ENCODE results near the gene CCL19. TPM values are rescaled to one million over a fixed set of nuclear protein-coding genes. Genes with fewer than 3 reads are reported as not detected.

CCL19 gene
- total RNA-seq, 1 experiment from 2014 or later: not detected

DNA sequence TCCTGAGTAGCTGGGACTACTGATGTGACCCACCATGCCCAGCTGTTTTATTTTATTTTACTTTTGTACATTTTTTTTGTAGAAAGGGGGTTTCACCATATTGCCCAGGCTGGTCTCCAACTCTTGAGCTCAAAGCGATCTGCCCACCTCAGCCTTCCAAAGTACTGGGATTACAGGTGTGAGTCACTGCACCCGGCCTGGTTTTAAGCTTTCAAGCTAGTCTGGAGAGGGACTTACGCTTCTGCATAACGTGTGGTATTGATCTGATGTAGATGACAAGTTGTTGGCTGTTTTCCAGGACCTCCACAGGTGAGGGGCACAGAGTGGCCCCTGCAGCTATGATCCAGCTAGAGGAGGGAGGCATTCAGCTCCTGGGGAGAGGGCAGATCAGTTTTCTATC lies 25.6 kb upstream of the CCL19 start:
- no peak overlapping the region for H3K27ac Mint-ChIP-seq
- TF ChIP-seq ZNF232 (CRISPR knock-in tag; IDR thresholded peaks at IDR 0.05): no peak
- TF ChIP-seq, protein P1, sequence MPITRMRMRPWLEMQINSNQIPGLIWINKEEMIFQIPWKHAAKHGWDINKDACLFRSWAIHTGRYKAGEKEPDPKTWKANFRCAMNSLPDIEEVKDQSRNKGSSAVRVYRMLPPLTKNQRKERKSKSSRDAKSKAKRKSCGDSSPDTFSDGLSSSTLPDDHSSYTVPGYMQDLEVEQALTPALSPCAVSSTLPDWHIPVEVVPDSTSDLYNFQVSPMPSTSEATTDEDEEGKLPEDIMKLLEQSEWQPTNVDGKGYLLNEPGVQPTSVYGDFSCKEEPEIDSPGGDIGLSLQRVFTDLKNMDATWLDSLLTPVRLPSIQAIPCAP (CRISPR knock-in tag; IDR thresholded peaks at IDR 0.05): no peak
- no peak for TF ChIP-seq GABPB1 (CRISPR knock-in tag; IDR thresholded peaks at IDR 0.05)
- TF ChIP-seq, protein P2, sequence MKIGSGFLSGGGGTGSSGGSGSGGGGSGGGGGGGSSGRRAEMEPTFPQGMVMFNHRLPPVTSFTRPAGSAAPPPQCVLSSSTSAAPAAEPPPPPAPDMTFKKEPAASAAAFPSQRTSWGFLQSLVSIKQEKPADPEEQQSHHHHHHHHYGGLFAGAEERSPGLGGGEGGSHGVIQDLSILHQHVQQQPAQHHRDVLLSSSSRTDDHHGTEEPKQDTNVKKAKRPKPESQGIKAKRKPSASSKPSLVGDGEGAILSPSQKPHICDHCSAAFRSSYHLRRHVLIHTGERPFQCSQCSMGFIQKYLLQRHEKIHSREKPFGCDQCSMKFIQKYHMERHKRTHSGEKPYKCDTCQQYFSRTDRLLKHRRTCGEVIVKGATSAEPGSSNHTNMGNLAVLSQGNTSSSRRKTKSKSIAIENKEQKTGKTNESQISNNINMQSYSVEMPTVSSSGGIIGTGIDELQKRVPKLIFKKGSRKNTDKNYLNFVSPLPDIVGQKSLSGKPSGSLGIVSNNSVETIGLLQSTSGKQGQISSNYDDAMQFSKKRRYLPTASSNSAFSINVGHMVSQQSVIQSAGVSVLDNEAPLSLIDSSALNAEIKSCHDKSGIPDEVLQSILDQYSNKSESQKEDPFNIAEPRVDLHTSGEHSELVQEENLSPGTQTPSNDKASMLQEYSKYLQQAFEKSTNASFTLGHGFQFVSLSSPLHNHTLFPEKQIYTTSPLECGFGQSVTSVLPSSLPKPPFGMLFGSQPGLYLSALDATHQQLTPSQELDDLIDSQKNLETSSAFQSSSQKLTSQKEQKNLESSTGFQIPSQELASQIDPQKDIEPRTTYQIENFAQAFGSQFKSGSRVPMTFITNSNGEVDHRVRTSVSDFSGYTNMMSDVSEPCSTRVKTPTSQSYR (CRISPR knock-in tag; IDR thresholded peaks at IDR 0.05): no peak
- no peak for TF ChIP-seq GTF2I (CRISPR knock-in tag; conservative IDR thresholded peaks at IDR 0.05)
- TF ChIP-seq FOXP1 (CRISPR knock-in tag; IDR thresholded peaks at IDR 0.05; ENCODE audit: borderline replicate concordance): no peak
- no peak for TF ChIP-seq TCF7 (CRISPR knock-in tag; IDR thresholded peaks at IDR 0.05; ENCODE audit: low read depth)
- TF ChIP-seq, protein P3, sequence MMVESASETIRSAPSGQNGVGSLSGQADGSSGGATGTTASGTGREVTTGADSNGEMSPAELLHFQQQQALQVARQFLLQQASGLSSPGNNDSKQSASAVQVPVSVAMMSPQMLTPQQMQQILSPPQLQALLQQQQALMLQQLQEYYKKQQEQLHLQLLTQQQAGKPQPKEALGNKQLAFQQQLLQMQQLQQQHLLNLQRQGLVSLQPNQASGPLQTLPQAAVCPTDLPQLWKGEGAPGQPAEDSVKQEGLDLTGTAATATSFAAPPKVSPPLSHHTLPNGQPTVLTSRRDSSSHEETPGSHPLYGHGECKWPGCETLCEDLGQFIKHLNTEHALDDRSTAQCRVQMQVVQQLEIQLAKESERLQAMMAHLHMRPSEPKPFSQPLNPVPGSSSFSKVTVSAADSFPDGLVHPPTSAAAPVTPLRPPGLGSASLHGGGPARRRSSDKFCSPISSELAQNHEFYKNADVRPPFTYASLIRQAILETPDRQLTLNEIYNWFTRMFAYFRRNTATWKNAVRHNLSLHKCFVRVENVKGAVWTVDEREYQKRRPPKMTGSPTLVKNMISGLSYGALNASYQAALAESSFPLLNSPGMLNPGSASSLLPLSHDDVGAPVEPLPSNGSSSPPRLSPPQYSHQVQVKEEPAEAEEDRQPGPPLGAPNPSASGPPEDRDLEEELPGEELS (CRISPR knock-in tag; IDR thresholded peaks at IDR 0.05): no peak
- TF ChIP-seq ZNF423 (CRISPR knock-in tag; IDR thresholded peaks at IDR 0.05): no peak
- ATAC-seq (no peak), DNase-seq (ENCODE audit: low spot score) (no peak)
- ChIA-PET POLR2A (no interaction called here), CTCF (interaction anchor here (0.8 to 13.3 kb wide), 3 partner anchors 15 to 356 kb away, joined by 3 to 122 read pairs (median 4); partner anchors contain the start of gene VCP)
- no peak overlapping the region for H3K4me3 Mint-ChIP-seq
- H3K4me1 Mint-ChIP-seq: no peaks in the 10 kb centered on the region
- H3K27me3 Mint-ChIP-seq (ENCODE audit: low read depth): peaks cover 38% of the 10 kb centered on the region
- H3K9me3 Mint-ChIP-seq: peaks cover 4% of the 10 kb centered on the region; the same call in 1 of the 2 replicates
- H3K36me3 Mint-ChIP-seq: no peaks in the 10 kb centered on the region

DNA sequence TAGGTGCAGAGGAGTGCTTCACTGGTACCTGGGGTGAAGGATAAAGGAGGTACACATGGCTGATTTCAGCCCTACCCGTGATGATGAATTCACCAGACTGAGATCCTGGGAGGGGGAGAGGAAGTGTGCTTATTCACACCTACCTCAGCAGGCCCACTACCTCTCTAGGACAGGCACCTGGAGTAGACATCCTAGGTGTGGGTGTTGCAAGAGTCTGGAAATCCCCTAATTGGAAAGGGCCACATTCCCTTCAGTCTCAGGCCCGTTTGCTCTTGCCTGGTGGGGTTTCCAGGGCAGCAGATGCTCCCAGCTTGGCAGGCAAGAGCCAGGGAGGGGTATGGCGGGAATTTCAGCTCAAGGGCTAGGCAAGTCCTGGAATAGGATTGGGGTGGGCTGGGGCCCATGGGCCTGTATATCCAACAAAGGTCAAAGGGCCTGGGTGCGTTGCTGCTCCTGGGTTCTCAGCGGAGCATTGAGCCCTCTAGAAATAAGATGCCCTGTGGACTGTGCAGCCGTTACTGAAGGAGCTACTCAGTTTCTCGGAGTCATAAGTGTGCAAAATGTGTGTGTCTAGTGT lies 24.7 kb upstream of the CCL19 start:
- Mint-ChIP-seq H3K4me1 (no peaks in the 10 kb centered on the region), H3K27ac (no peak overlapping the region), H3K9me3 (peaks cover under 1% of the 10 kb centered on the region; the same call in 1 of the 2 replicates), H3K4me3 (no peak overlapping the region), H3K36me3 (no peaks in the 10 kb centered on the region), H3K27me3 (ENCODE audit: low read depth) (peaks cover 29% of the 10 kb centered on the region)
- ATAC-seq: no peak
- ChIA-PET POLR2A (no interaction called here), CTCF (interaction anchor here (1.2 to 13.3 kb wide), 2 partner anchors 14 to 40 kb away, joined by 3 to 122 read pairs; no protein-coding TSS in a partner anchor)
- no peak for DNase-seq (ENCODE audit: low spot score)
- no peak for TF ChIP-seq IRF2 (CRISPR knock-in tag; IDR thresholded peaks at IDR 0.05; ENCODE audit: borderline replicate concordance, low read depth)

DNA sequence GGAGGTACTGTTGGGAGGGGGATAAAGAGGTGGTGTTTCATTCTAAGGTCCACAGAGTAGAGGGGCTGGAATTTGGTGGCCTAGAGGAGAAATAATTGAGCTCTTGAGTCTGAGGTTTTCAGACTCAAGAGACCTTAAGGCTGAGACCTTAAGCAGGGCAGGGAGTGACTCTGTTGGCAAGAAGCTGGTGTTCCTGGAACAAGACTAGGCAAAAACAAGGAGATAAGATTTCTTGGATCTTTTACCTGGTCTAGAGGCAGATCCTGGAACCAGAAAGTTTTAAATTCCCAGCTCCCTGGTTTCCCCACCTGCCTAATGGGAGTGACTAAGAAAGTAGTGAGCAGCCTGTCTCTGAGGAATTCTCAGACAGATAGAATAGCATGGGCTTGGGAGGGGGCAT lies 22.9 kb upstream of the CCL19 start:
- TF ChIP-seq RORB (CRISPR knock-in tag; IDR thresholded peaks at IDR 0.05) (no peak), ZBTB21 (CRISPR knock-in tag; IDR thresholded peaks at IDR 0.05; ENCODE audit: borderline replicate concordance) (no peak), NFYB (CRISPR knock-in tag; conservative IDR thresholded peaks at IDR 0.05; ENCODE audit: low read depth) (no peak)
- TF ChIP-seq, protein P4, sequence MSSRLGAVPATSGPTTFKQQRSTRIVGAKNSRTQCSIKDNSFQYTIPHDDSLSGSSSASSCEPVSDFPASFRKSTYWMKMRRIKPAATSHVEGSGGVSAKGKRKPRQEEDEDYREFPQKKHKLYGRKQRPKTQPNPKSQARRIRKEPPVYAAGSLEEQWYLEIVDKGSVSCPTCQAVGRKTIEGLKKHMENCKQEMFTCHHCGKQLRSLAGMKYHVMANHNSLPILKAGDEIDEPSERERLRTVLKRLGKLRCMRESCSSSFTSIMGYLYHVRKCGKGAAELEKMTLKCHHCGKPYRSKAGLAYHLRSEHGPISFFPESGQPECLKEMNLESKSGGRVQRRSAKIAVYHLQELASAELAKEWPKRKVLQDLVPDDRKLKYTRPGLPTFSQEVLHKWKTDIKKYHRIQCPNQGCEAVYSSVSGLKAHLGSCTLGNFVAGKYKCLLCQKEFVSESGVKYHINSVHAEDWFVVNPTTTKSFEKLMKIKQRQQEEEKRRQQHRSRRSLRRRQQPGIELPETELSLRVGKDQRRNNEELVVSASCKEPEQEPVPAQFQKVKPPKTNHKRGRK (CRISPR knock-in tag; IDR thresholded peaks at IDR 0.05; ENCODE audit: borderline replicate concordance): no peak
- ChIA-PET CTCF (interaction anchor here (1.0 to 13.3 kb wide), 2 partner anchors 12 to 49 kb away, joined by 3 to 122 read pairs; no protein-coding TSS in a partner anchor), POLR2A (no interaction called here)
- DNase-seq (ENCODE audit: low spot score) (no peak), ATAC-seq (no peak)
- H3K27ac Mint-ChIP-seq: no peak overlapping the region
- peaks cover 23% of the 10 kb centered on the region for H3K27me3 Mint-ChIP-seq (ENCODE audit: low read depth)
- no peaks in the 10 kb centered on the region for H3K36me3 Mint-ChIP-seq
- H3K4me3 Mint-ChIP-seq: no peak overlapping the region
- no peaks in the 10 kb centered on the region for H3K9me3 Mint-ChIP-seq
- H3K4me1 Mint-ChIP-seq: no peaks in the 10 kb centered on the region

Data from WTC11 (cell line).